Measurements from ENCODE around the gene TP53AIP1. TPM values are rescaled to one million over a fixed set of nuclear protein-coding genes. Genes with fewer than 3 reads are reported as not detected.
A peak's percentile ranks its signal among the peaks of the same experiment; 100 is the strongest.

Gene TP53AIP1
- 0.11 TPM in 1 of 2 replicates, not detected in the other for total RNA-seq (2022)
- percentile 22 among the genes with signal in this experiment for Bru-seq, nascent RNA
- BruChase-seq, experiment 1, labeled RNA remaining after a 2-hour chase: percentile 34 among the genes with signal in this experiment
- BruChase-seq, experiment 2, labeled RNA remaining after a 6-hour chase: percentile 38 among the genes with signal in this experiment
- long read RNA-seq: 0 reads

- no peaks in the 10 kb centered on the region for H3K36me3 Mint-ChIP-seq (ENCODE audit: insufficient read depth, unreplicated experiment)
- intact Hi-C loops (cut with micrococcal nuclease; ENCODE audit: unreplicated experiment): no loop called here
- Histone ChIP-seq H3K4me1 (no peaks in the 10 kb centered on the region), H3K9me3 (no peaks in the 10 kb centered on the region), H3K27me3 (replicated peaks; ENCODE audit: control insufficient read depth, insufficient read depth, low read length) (peaks cover 7% of the 10 kb centered on the region), H3K4me3 (ENCODE audit: low read depth, low read length) (no peak within 1 kb of the TSS), H3K36me3 (ENCODE audit: control insufficient read depth, insufficient read depth, low read length) (no peaks in the 10 kb centered on the region)
- H3K27ac Mint-ChIP-seq (ENCODE audit: unreplicated experiment): no peak within 1 kb of the TSS
- POLR2A ChIA-PET: no interaction called here
- BruUV-seq (replicated peaks): no TSS peak
- no peaks in the 10 kb centered on the region for H3K4me1 Mint-ChIP-seq (ENCODE audit: low read depth, unreplicated experiment)
- CTCF ChIA-PET: interaction anchor here (1.0 to 2.2 kb wide), 3 partner anchors 13 to 57 kb away, joined by 3 to 5 read pairs (median 5); no protein-coding TSS in a partner anchor
- no peak within 1 kb of the TSS for H3K4me3 Mint-ChIP-seq (ENCODE audit: unreplicated experiment)
- no peak for TF ChIP-seq CTCF (IDR thresholded peaks at IDR 0.05; ENCODE audit: insufficient read depth in 1 of 2, low read depth in 1 of 2, low read length in 1 of 2, severe bottlenecking in 1 of 2, unreplicated experiment in 1 of 2)
- DNase-seq: no peak
- no peaks in the 10 kb centered on the region for H3K9me3 Mint-ChIP-seq (ENCODE audit: unreplicated experiment)
- peaks cover 5% of the 10 kb centered on the region for H3K27me3 Mint-ChIP-seq (ENCODE audit: insufficient read depth, unreplicated experiment)
These were observed at the start of gene TP53AIP1 for GRCh38 chr11:128942817-128943427. Gene TP53AIP1, minus strand, starts transcription at chr11:128942871. Its CDS starts 5,053 bp downstream, at chr11:128937818.

- H3K36me3 ChIP-seq (ENCODE audit: control insufficient read depth, insufficient read depth, low read length): no peaks in the 10 kb centered on the region
- intact Hi-C loops (cut with micrococcal nuclease; ENCODE audit: unreplicated experiment): no loop called here
These were observed 45.7 kb upstream of the TP53AIP1 start for GRCh38 chr11:128988242-128988970.

More at GRCh38 chr11:128988242-128988970, 45.7 kb upstream of the TP53AIP1 start:
- no TSS peak for BruUV-seq (replicated peaks)
- Histone ChIP-seq H3K4me3 (ENCODE audit: low read depth, low read length) (no peak overlapping the region), H3K4me1 (no peaks in the 10 kb centered on the region), H3K9me3 (0 out of 2 replicates have a peak, but pooled peaks cover 6% of the 10 kb centered on the region), H3K27me3 (replicated peaks; ENCODE audit: control insufficient read depth, insufficient read depth, low read length) (no peaks in the 10 kb centered on the region)
- ChIA-PET CTCF (no interaction called here), POLR2A (no interaction called here)
- DNase-seq: no peak
- no peaks in the 10 kb centered on the region for H3K27me3 Mint-ChIP-seq (ENCODE audit: insufficient read depth, unreplicated experiment)
- no peaks in the 10 kb centered on the region for H3K4me1 Mint-ChIP-seq (ENCODE audit: low read depth, unreplicated experiment)
- no peak overlapping the region for H3K4me3 Mint-ChIP-seq (ENCODE audit: unreplicated experiment)
- TF ChIP-seq CTCF (IDR thresholded peaks at IDR 0.05; ENCODE audit: insufficient read depth in 1 of 2, low read depth in 1 of 2, low read length in 1 of 2, severe bottlenecking in 1 of 2, unreplicated experiment in 1 of 2): no peak
- no peak overlapping the region for H3K27ac Mint-ChIP-seq (ENCODE audit: unreplicated experiment)
- no peaks in the 10 kb centered on the region for H3K9me3 Mint-ChIP-seq (ENCODE audit: unreplicated experiment)
- H3K36me3 Mint-ChIP-seq (ENCODE audit: insufficient read depth, unreplicated experiment): peaks cover 13% of the 10 kb centered on the region

All from Caco-2 (cell line).